ENCODE measurements around the gene F2RL2.

Gene F2RL2

GRCh38 chr5:76586531-76586930 is 36.7 kb downstream of the F2RL2 start:
- Mint-ChIP-seq H3K9me3 (no peaks in the 10 kb centered on the region), H3K4me1 (peaks cover 9 to 22% of the 10 kb centered on the region in 2 donors), H3K27ac (no peak overlapping the region), H3K4me3 (no peak overlapping the region), H3K36me3 (peaks cover 0 to 1% of the 10 kb centered on the region in 2 donors), H3K27me3 (no peaks in the 10 kb centered on the region)
- DNase-seq: no peak
- no peak for ATAC-seq (replicated peaks)

GRCh38 chr5:76585783-76586217 is 37.4 kb downstream of the F2RL2 start:
- peaks cover 9 to 27% of the 10 kb centered on the region in 2 donors for H3K4me1 Mint-ChIP-seq
- H3K4me3 Mint-ChIP-seq: no peak overlapping the region
- no peak for ATAC-seq (replicated peaks)
- no peak overlapping the region for H3K27ac Mint-ChIP-seq
- H3K36me3 Mint-ChIP-seq: no peaks in the 10 kb centered on the region
- H3K9me3 Mint-ChIP-seq: no peaks in the 10 kb centered on the region
- no peak for DNase-seq
- H3K27me3 Mint-ChIP-seq: no peaks in the 10 kb centered on the region

DNA sequence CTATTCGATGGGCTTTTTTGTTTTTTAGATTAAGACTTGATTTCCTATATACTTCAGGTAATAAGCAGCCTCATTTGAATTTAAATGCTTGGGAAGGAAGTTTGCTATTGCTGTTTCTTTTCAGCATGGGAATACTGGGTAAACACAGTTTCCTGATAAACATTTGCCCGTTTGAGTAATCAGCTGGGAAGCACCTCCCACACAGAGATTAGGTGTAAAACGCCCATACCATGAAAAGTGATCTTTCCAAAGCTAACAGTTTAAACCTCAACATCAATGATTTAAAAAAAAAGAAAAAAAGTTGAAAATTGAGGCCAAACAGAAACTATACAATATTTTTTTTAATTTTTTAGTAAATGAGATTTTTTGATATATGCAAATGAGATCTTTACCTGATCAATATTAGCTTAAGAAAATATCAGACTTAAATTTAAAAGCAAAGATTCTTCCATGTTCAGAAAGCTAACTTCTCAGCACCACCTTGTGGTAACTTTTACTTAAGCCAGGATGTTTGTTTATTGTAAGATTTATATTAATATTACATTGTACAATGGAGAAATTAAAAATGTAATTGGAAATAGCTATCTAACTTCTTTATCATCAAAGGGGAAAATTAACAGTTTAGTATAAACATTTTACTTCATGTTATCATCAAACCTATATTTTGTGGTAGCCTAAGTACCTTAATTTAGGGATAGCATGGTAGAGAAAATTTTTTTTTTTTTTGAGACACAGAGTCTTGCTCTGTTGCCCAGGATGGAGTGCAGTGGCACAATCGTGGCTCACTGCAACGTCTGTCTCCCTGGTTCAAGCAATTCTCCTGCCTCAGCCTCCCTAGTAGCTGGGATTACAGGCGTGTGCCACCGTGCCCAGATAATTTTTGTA is 39.8 kb downstream of the F2RL2 start:
- H3K4me1 Mint-ChIP-seq: peaks cover 4 to 23% of the 10 kb centered on the region in 2 donors
- H3K27me3 Mint-ChIP-seq: no peaks in the 10 kb centered on the region
- DNase-seq (no peak), ATAC-seq (replicated peaks) (no peak)
- no peak overlapping the region for H3K4me3 Mint-ChIP-seq
- no peak overlapping the region for H3K27ac Mint-ChIP-seq
- H3K9me3 Mint-ChIP-seq: no peaks in the 10 kb centered on the region
- H3K36me3 Mint-ChIP-seq: no peaks in the 10 kb centered on the region

- ATAC-seq (replicated peaks) (peak; percentile 98 to 100), DNase-seq (peak; percentile 36)
- no peaks in the 10 kb centered on the region for H3K36me3 Mint-ChIP-seq
- no peaks in the 10 kb centered on the region for H3K9me3 Mint-ChIP-seq
- no peak overlapping the region for H3K27ac Mint-ChIP-seq
- no peaks in the 10 kb centered on the region for H3K27me3 Mint-ChIP-seq
- H3K4me3 Mint-ChIP-seq: no peak overlapping the region
- H3K4me1 Mint-ChIP-seq: peaks cover 8 to 30% of the 10 kb centered on the region in 2 donors
Measured at GRCh38 chr5:76582230-76583162, 40.7 kb downstream of the F2RL2 start.

DNA sequence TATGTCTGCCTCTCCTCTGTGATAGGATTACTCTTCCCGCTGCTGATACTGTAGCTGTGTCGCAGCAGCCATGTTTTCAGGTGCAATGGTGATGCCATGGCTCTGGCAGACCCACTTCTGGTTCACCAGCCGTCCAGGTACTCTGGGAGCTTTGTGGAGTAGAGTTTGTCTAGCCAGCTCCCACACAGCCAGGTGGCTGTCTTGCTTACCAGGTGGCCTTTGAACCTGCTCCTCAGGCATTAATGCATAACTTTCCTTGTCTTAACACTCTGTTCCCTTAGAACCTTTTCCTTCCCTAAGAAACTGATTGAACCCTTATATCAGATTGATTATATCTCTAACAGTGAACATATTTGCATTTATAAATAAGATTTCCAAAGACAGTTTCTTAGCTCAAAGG is 42.2 kb downstream of the F2RL2 start:
- H3K9me3 Mint-ChIP-seq: no peaks in the 10 kb centered on the region
- peaks cover 8 to 30% of the 10 kb centered on the region in 2 donors for H3K4me1 Mint-ChIP-seq
- DNase-seq: no peak
- H3K27ac Mint-ChIP-seq: no peak overlapping the region
- H3K36me3 Mint-ChIP-seq: no peaks in the 10 kb centered on the region
- H3K4me3 Mint-ChIP-seq: no peak overlapping the region
- no peaks in the 10 kb centered on the region for H3K27me3 Mint-ChIP-seq
- ATAC-seq (replicated peaks): no peak

GRCh38 chr5:76579166-76579937 is 43.9 kb downstream of the F2RL2 start:
- Mint-ChIP-seq H3K4me1 (peaks cover 8 to 30% of the 10 kb centered on the region in 2 donors), H3K9me3 (no peaks in the 10 kb centered on the region), H3K27ac (no peak overlapping the region), H3K27me3 (no peaks in the 10 kb centered on the region), H3K36me3 (no peaks in the 10 kb centered on the region), H3K4me3 (no peak overlapping the region)
- DNase-seq (no peak), ATAC-seq (replicated peaks) (no peak)

- Mint-ChIP-seq H3K27me3 (no peaks in the 10 kb centered on the region), H3K27ac (no peak overlapping the region), H3K4me3 (no peak overlapping the region), H3K9me3 (no peaks in the 10 kb centered on the region), H3K4me1 (peaks cover 6 to 22% of the 10 kb centered on the region in 2 donors), H3K36me3 (no peaks in the 10 kb centered on the region)
- no peak for DNase-seq
- ATAC-seq (replicated peaks): no peak
Measured at GRCh38 chr5:76576996-76577395, 46.2 kb downstream of the F2RL2 start.

DNA sequence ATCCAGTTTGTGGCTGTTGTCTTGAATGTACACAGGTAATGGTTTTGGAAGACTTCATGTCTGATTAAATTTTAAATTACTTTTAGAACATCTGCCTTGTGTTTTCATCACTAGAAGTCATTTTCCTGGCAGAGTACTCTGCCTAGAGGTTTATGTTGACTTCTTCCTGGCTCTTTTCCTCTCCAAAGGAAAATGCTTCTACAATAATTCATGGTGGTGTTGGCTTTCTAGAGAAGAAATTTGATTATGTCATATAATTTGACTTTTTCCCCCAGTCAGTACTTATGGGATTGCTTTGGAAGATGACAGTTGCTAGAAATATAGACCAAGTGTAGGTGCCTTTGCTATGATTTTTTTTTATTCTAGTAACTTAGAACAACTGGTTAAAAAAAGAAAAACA is 46.8 kb downstream of the F2RL2 start:
- Mint-ChIP-seq H3K27me3 (no peaks in the 10 kb centered on the region), H3K27ac (no peak overlapping the region)

GRCh38 chr5:76571559-76571958 is 51.6 kb downstream of the F2RL2 start:
- Mint-ChIP-seq H3K4me3 (no peak overlapping the region), H3K4me1 (peaks cover 7 to 13% of the 10 kb centered on the region in 2 donors), H3K36me3 (no peaks in the 10 kb centered on the region), H3K27me3 (no peaks in the 10 kb centered on the region), H3K9me3 (no peaks in the 10 kb centered on the region), H3K27ac (no peak overlapping the region)
- no peak for DNase-seq
- ATAC-seq (replicated peaks): no peak

More for the DNA sequence above, 46.8 kb downstream of the F2RL2 start:
- no peaks in the 10 kb centered on the region for H3K9me3 Mint-ChIP-seq
- no peak overlapping the region for H3K4me3 Mint-ChIP-seq
- DNase-seq (no peak), ATAC-seq (replicated peaks) (no peak)
- no peaks in the 10 kb centered on the region for H3K36me3 Mint-ChIP-seq
- H3K4me1 Mint-ChIP-seq: peaks cover 8 to 22% of the 10 kb centered on the region in 2 donors

DNA sequence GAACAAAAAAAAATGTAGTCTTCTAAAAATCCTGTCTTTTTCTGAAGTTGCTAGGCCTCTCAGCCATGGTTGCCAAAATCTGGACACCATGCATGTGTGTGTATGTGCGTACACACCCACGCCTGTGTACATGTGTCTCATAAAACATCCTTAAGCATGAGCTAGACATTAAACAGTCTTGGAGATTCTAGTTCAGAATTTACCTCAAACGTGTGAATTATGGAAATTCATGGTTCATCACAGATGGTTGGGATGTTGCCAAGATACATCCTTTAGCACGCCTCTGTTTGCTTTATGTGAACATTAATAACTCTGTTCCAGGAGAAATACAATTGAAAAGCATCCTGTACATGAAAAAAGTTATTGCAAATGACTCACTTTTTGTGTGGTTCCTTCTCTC is 53.0 kb downstream of the F2RL2 start:
- no peaks in the 10 kb centered on the region for H3K9me3 Mint-ChIP-seq
- DNase-seq (no peak), ATAC-seq (replicated peaks) (no peak)
- no peak overlapping the region for H3K4me3 Mint-ChIP-seq
- peaks cover 7 to 13% of the 10 kb centered on the region in 2 donors for H3K4me1 Mint-ChIP-seq
- H3K27ac Mint-ChIP-seq: no peak overlapping the region
- H3K36me3 Mint-ChIP-seq: no peaks in the 10 kb centered on the region
- no peaks in the 10 kb centered on the region for H3K27me3 Mint-ChIP-seq

Data from stimulated activated naive B cell treated with anti-CD40 and anti-IgM and Interleukin-4, amounts not matched to agents 10 μg/mL and 1 μg/mL and 100 μg/mL, for 72 hours (primary cell).